ENCODE results near the gene SMIM33. TPM values are rescaled to one million over a fixed set of nuclear protein-coding genes. Genes with fewer than 3 reads are reported as not detected.
"Not testable (repeated sequence)": the region's sequence is repeated elsewhere in the genome, so short reads cannot be mapped to it uniquely, and the experiment has no call there.

SMIM33 gene
- polyA plus RNA-seq, 2 donors: 0.02 TPM; not detected in 1

GRCh38 chr5:139481122-139481533 lies 10.3 kb downstream of the SMIM33 start:
- Histone ChIP-seq H3K9me3 (ENCODE audit: control insufficient read depth in 2 of 2, insufficient read depth in 1 of 2, low read depth in 1 of 2, low read length in 1 of 2) (no peaks in the 10 kb centered on the region), H3K4me3 (ENCODE audit: low read depth in 1 of 2, low read length in 2 of 2) (peak overlapping the region; percentile 45 to 48), H3K27me3 (ENCODE audit: control insufficient read depth in 1 of 2, insufficient read depth in 2 of 2, low read length in 2 of 2) (no peaks in the 10 kb centered on the region), H3K36me3 (ENCODE audit: control insufficient read depth in 2 of 2, insufficient read depth in 2 of 2, low read length in 1 of 2) (peaks cover 4 to 14% of the 10 kb centered on the region in 2 donors), H3K27ac (ENCODE audit: low read depth in 2 of 2, low read length in 1 of 2) (peak overlapping the region; percentile 92 to 99), H3K4me1 (ENCODE audit: control insufficient read depth in 2 of 2, insufficient read depth in 2 of 2, low read length in 1 of 2) (peaks cover 12 to 16% of the 10 kb centered on the region in 2 donors)
- WGBS, 2 donors: 23 to 38% methylated on average over 12 of the region's 12 CpGs

GRCh38 chr5:139481580-139482049 lies 10.8 kb downstream of the SMIM33 start:
- Histone ChIP-seq H3K4me1 (ENCODE audit: control insufficient read depth in 2 of 2, insufficient read depth in 2 of 2, low read length in 1 of 2) (peaks cover 12 to 16% of the 10 kb centered on the region in 2 donors), H3K36me3 (ENCODE audit: control insufficient read depth in 2 of 2, insufficient read depth in 2 of 2, low read length in 1 of 2) (peaks cover 4 to 14% of the 10 kb centered on the region in 2 donors), H3K27ac (ENCODE audit: low read depth in 2 of 2, low read length in 1 of 2) (peak overlapping the region; percentile 92 to 99), H3K4me3 (ENCODE audit: low read depth in 1 of 2, low read length in 2 of 2) (peak overlapping the region; percentile 45 to 48), H3K9me3 (ENCODE audit: control insufficient read depth in 2 of 2, insufficient read depth in 1 of 2, low read depth in 1 of 2, low read length in 1 of 2) (no peaks in the 10 kb centered on the region), H3K27me3 (ENCODE audit: control insufficient read depth in 1 of 2, insufficient read depth in 2 of 2, low read length in 2 of 2) (no peaks in the 10 kb centered on the region)
- WGBS, 2 donors: 16 to 49% methylated on average over 5 of the region's 5 CpGs

- Histone ChIP-seq H3K27ac (ENCODE audit: low read depth in 2 of 2, low read length in 1 of 2) (peak within 1 kb of the TSS; percentile 92 to 99), H3K4me1 (ENCODE audit: control insufficient read depth in 2 of 2, insufficient read depth in 2 of 2, low read length in 1 of 2) (peaks cover 12 to 16% of the 10 kb centered on the region in 2 donors), H3K36me3 (ENCODE audit: control insufficient read depth in 2 of 2, insufficient read depth in 2 of 2, low read length in 1 of 2) (peaks cover 1 to 13% of the 10 kb centered on the region in 2 donors), H3K4me3 (ENCODE audit: low read depth in 1 of 2, low read length in 2 of 2) (peak within 1 kb of the TSS; percentile 45 to 48), H3K9me3 (ENCODE audit: control insufficient read depth in 2 of 2, insufficient read depth in 1 of 2, low read depth in 1 of 2, low read length in 1 of 2) (no peaks in the 10 kb centered on the region), H3K27me3 (ENCODE audit: control insufficient read depth in 1 of 2, insufficient read depth in 2 of 2, low read length in 2 of 2) (no peaks in the 10 kb centered on the region)
- WGBS, 2 donors: 3 to 10% methylated on average over 19 of the region's 19 CpGs
These were observed 11.5 kb downstream of the SMIM33 start, which contains the start of gene STING1 for GRCh38 chr5:139482050-139482889. Gene STING1, minus strand, starts transcription at chr5:139482758. Its CDS starts 1,054 bp downstream, at chr5:139481704.

- peak overlapping the region; percentile 92 to 99 for H3K27ac ChIP-seq (ENCODE audit: low read depth in 2 of 2, low read length in 1 of 2)
- not testable (repeated sequence) for H3K27me3 ChIP-seq (ENCODE audit: control insufficient read depth in 1 of 2, insufficient read depth in 2 of 2, low read length in 2 of 2); H3K36me3 ChIP-seq (ENCODE audit: control insufficient read depth in 2 of 2, insufficient read depth in 2 of 2, low read length in 1 of 2); H3K9me3 ChIP-seq (ENCODE audit: control insufficient read depth in 2 of 2, insufficient read depth in 1 of 2, low read depth in 1 of 2, low read length in 1 of 2); H3K4me3 ChIP-seq (ENCODE audit: low read depth in 1 of 2, low read length in 2 of 2)
- H3K4me1 ChIP-seq (ENCODE audit: control insufficient read depth in 2 of 2, insufficient read depth in 2 of 2, low read length in 1 of 2): peaks cover 12 to 16% of the 10 kb centered on the region in 2 donors
- 46 to 50% methylated on average over 6 of the region's 6 CpGs for WGBS, 2 donors
These were observed 12.0 kb downstream of the SMIM33 start for GRCh38 chr5:139482890-139483208.

GRCh38 chr5:139486201-139486600 lies 15.4 kb downstream of the SMIM33 start:
- H3K36me3 ChIP-seq (ENCODE audit: control insufficient read depth in 2 of 2, insufficient read depth in 2 of 2, low read length in 1 of 2): no peaks in the 10 kb centered on the region
- H3K27ac ChIP-seq (ENCODE audit: low read depth in 2 of 2, low read length in 1 of 2): no peak overlapping the region
- H3K27me3 ChIP-seq (ENCODE audit: control insufficient read depth in 1 of 2, insufficient read depth in 2 of 2, low read length in 2 of 2): no peaks in the 10 kb centered on the region
- 81 to 88% methylated on average over 7 of the region's 7 CpGs for WGBS, 2 donors
- peaks cover 6 to 10% of the 10 kb centered on the region in 2 donors for H3K4me1 ChIP-seq (ENCODE audit: control insufficient read depth in 2 of 2, insufficient read depth in 2 of 2, low read length in 1 of 2)
- no peaks in the 10 kb centered on the region for H3K9me3 ChIP-seq (ENCODE audit: control insufficient read depth in 2 of 2, insufficient read depth in 1 of 2, low read depth in 1 of 2, low read length in 1 of 2)
- no peak overlapping the region for H3K4me3 ChIP-seq (ENCODE audit: low read depth in 1 of 2, low read length in 2 of 2)

DNA sequence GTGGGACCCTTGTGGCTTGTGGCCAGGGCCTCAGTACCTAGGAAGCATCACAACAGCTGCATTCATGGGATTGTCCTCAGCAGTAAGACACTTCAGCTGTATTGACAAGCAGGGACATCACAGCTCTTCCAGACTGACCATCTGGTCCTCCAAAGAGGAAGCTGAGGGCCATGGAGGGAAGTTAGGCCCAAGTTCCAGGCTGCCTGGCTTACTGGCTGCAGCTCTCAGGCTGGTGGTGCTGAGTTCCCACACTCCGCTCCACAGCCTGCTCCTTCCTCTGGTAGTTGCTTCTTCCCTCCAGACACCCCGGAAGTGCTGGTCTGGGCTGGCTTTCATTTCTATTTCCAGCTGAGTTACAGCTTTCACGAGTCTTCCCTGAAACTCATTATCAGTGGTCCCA lies 17.5 kb downstream of the SMIM33 start:
- 73 to 81% methylated on average over 3 of the region's 3 CpGs for WGBS, 2 donors
- no peaks in the 10 kb centered on the region for H3K4me1 ChIP-seq (ENCODE audit: control insufficient read depth in 2 of 2, insufficient read depth in 2 of 2, low read length in 1 of 2)
- H3K4me3 ChIP-seq (ENCODE audit: low read depth in 1 of 2, low read length in 2 of 2): no peak overlapping the region
- H3K27ac ChIP-seq (ENCODE audit: low read depth in 2 of 2, low read length in 1 of 2): peak overlapping the region in 1 of 2 donors; percentile 36
- no peaks in the 10 kb centered on the region for H3K36me3 ChIP-seq (ENCODE audit: control insufficient read depth in 2 of 2, insufficient read depth in 2 of 2, low read length in 1 of 2)
- H3K27me3 ChIP-seq (ENCODE audit: control insufficient read depth in 1 of 2, insufficient read depth in 2 of 2, low read length in 2 of 2): no peaks in the 10 kb centered on the region
- no peaks in the 10 kb centered on the region for H3K9me3 ChIP-seq (ENCODE audit: control insufficient read depth in 2 of 2, insufficient read depth in 1 of 2, low read depth in 1 of 2, low read length in 1 of 2)

DNA sequence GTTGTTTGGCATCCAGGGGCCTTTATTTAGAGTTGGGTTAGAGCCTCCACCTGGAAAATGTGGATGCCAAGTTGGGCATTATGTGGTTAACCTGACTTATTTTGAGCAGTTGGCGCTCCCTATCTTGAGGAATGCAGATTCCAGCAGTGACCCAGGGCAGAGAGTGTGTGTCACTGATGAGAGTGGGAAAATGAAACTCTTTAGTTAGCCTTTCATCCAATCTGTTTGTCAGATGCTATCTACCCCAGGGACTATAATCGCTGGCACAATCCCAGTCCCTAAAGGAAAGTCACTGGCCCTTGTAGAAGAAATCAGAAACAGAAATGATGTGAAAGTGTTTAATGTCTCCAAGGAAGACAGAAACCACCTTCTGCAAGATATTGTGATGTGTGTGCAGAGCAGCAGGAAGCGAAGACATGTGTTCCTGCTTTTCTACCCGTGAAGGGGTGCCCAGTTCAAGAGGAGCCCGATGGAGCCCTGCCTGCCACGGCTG lies 21.9 kb downstream of the SMIM33 start:
- H3K27me3 ChIP-seq (ENCODE audit: control insufficient read depth in 1 of 2, insufficient read depth in 2 of 2, low read length in 2 of 2): no peaks in the 10 kb centered on the region
- no peak overlapping the region for H3K4me3 ChIP-seq (ENCODE audit: low read depth in 1 of 2, low read length in 2 of 2)
- WGBS, 2 donors: 40 to 45% methylated on average over 6 of the region's 6 CpGs
- no peaks in the 10 kb centered on the region for H3K9me3 ChIP-seq (ENCODE audit: control insufficient read depth in 2 of 2, insufficient read depth in 1 of 2, low read depth in 1 of 2, low read length in 1 of 2)
- H3K36me3 ChIP-seq (ENCODE audit: control insufficient read depth in 2 of 2, insufficient read depth in 2 of 2, low read length in 1 of 2): no peaks in the 10 kb centered on the region
- H3K27ac ChIP-seq (ENCODE audit: low read depth in 2 of 2, low read length in 1 of 2): peak overlapping the region in 1 of 2 donors; percentile 7
- H3K4me1 ChIP-seq (ENCODE audit: control insufficient read depth in 2 of 2, insufficient read depth in 2 of 2, low read length in 1 of 2): peaks cover 0 to 5% of the 10 kb centered on the region in 2 donors

- H3K4me1 ChIP-seq (ENCODE audit: control insufficient read depth in 2 of 2, insufficient read depth in 2 of 2, low read length in 1 of 2): peaks cover 0 to 5% of the 10 kb centered on the region in 2 donors
- no peaks in the 10 kb centered on the region for H3K36me3 ChIP-seq (ENCODE audit: control insufficient read depth in 2 of 2, insufficient read depth in 2 of 2, low read length in 1 of 2)
- no peak overlapping the region for H3K4me3 ChIP-seq (ENCODE audit: low read depth in 1 of 2, low read length in 2 of 2)
- H3K27ac ChIP-seq (ENCODE audit: low read depth in 2 of 2, low read length in 1 of 2): peak overlapping the region; percentile 26 to 86
- H3K27me3 ChIP-seq (ENCODE audit: control insufficient read depth in 1 of 2, insufficient read depth in 2 of 2, low read length in 2 of 2): no peaks in the 10 kb centered on the region
- no peaks in the 10 kb centered on the region for H3K9me3 ChIP-seq (ENCODE audit: control insufficient read depth in 2 of 2, insufficient read depth in 1 of 2, low read depth in 1 of 2, low read length in 1 of 2)
- WGBS, 2 donors: 76 to 79% methylated on average over 3 of the region's 3 CpGs
These were observed 23.5 kb downstream of the SMIM33 start for GRCh38 chr5:139494256-139494655.

GRCh38 chr5:139494832-139495231 lies 24.0 kb downstream of the SMIM33 start:
- Histone ChIP-seq H3K36me3 (ENCODE audit: control insufficient read depth in 2 of 2, insufficient read depth in 2 of 2, low read length in 1 of 2) (no peaks in the 10 kb centered on the region), H3K4me1 (ENCODE audit: control insufficient read depth in 2 of 2, insufficient read depth in 2 of 2, low read length in 1 of 2) (peaks cover 0 to 5% of the 10 kb centered on the region in 2 donors), H3K27ac (ENCODE audit: low read depth in 2 of 2, low read length in 1 of 2) (peak overlapping the region; percentile 83 to 88), H3K9me3 (ENCODE audit: control insufficient read depth in 2 of 2, insufficient read depth in 1 of 2, low read depth in 1 of 2, low read length in 1 of 2) (no peaks in the 10 kb centered on the region), H3K27me3 (ENCODE audit: control insufficient read depth in 1 of 2, insufficient read depth in 2 of 2, low read length in 2 of 2) (no peaks in the 10 kb centered on the region), H3K4me3 (ENCODE audit: low read depth in 1 of 2, low read length in 2 of 2) (no peak overlapping the region)
